ENCODE measurements around the gene PRKG1.

- no peak for TF ChIP-seq CTCF (IDR thresholded peaks at IDR 0.05)
- TF ChIP-seq ZFX (IDR thresholded peaks at IDR 0.05; ENCODE audit: borderline replicate concordance) = no peak
Observed at GRCh38 chr10:51876979-51877378, 802.7 kb downstream of the PRKG1 start.
